ENCODE measurements around the gene FGFR3.

The FGFR3 gene

DNA sequence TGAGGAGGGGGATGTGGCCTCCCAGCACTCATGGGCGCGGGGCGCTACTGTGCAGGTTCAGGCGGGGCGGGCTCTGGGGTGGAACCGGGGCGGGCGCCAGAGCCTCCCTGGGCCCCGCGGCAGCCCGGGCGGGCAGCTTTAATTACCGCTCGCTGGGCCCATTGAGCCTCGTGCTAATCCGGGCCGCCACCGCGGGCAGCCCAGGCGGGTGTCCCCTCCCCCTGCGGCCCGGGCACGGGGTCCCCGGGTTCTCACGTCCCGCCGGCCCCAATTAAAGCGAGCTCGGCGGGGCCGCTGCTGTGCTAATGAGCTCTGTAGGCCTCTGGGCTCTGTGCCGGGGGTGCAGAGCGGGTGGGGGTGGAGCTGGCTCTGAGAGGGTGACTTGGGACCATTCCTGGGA, 22.8 kb upstream of the FGFR3 start:
- DNase-seq (ENCODE audit: low read depth in 3 of 3) = no peak

DNA sequence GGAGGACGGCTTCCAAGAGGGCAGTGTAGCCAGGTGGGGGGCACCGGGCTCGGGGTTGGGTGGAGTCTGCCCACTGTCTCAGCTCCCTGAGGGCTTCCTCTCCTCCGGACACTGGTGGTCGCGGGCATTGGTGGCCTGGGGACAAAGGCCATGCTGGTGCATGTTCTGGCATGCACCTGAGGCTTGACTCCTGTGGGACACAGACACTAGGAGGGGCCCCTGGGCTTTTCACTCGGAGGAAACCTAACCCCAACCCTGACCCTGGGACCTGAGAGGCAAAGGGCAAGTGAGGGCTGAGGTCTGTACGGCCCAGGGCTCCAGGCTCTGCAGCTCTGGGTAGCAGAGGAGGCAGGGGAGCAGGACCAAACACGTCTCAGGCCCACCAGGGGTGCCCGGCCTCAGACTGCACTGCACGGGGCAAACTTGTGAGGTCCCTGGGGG, 22.3 kb upstream of the FGFR3 start:
- no peak for DNase-seq (ENCODE audit: low read depth in 3 of 3)

DNA sequence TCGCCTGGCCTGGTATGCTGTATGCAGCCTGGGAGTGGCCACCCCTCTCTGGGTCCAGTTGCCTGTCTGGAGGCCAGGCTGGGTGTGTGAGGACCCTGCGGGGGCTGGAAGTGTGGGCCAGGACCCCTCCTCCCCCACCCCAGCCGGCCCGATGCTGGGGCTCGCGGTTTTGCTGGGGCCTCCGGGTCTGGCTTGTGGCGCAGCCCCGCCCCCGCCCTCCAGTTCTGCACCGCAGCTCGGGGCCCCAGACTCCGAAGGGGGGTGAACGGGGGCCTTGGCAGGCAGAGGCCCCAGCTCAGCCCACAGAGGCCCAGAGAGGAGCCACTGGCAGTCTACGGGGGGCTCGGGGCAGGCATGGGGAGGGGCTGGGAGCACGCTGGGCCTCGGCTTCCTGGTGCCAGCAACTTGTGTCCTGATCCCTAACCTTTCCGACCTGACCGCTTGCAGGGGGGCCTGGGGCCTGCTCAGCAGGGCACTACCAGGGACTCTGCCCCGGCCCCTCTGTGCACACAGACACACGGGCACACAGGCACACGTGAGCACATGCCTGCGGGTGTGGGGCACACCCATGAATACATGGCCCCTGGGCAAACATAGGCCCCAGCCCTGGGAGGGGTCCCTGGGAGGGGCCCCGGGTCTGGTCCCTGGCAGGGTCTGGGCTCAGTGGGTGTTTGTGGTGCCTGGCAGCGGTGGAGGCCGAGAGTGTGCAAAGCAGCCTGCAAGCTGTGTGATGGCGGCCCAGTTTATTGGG, 21.4 kb upstream of the FGFR3 start:
- no peak for DNase-seq (ENCODE audit: low read depth in 3 of 3)

DNA sequence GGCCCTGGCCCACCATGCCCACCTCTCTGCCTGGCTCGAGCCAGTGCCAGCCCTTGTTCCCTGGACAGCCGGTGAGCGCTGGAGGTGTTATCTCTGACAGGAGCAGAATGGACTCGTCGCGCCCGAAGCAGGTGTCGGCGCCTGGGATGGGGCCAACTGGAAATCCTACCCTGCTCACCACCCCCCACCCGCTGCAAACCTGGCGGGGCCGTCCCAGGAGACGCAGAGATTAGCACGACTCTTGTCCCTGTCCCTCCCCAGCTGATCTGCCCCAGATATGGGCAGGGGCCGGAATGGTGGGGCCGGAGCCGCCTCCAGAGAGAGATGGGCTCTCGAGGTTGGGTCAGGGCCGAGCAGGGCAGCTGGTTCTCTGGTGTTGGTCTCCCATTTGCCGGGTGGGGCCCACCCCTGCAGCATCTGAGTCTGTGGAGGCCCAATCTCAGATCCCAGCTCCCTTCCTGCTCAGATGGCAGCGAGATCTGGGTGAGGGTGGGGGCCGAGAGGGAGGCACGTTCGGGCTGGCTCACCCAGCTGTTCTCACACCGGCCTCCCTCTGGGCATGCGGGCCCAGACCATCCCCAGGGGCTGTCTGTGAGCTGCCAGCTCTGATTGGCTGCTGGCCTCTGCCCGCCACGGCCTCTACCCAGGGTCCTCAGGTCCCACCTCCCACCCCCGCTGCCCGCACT, 20.1 kb upstream of the FGFR3 start:
- no peak for DNase-seq (ENCODE audit: low read depth in 3 of 3)

DNA sequence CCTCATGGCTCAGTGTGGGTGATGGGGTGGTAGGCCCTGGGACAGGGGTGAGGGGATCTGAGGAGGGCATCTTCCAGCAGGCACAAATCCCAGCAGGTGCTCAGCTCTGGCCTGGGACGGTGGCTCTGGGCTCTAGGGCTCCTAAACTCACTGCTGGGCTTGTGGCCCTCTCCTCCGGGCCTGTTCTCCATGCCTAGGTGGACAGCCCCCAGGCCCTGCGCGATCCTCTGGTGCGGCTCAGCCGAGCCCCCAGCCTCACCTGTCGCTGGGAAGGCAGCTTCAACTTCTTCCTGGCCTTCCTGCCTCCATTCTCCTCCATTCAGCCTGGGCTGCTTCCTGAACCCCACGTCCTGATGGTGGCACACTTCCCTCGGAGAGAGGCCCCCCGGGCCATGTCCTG, 19.3 kb upstream of the FGFR3 start:
- DNase-seq (ENCODE audit: low read depth in 3 of 3) = no peak

DNA sequence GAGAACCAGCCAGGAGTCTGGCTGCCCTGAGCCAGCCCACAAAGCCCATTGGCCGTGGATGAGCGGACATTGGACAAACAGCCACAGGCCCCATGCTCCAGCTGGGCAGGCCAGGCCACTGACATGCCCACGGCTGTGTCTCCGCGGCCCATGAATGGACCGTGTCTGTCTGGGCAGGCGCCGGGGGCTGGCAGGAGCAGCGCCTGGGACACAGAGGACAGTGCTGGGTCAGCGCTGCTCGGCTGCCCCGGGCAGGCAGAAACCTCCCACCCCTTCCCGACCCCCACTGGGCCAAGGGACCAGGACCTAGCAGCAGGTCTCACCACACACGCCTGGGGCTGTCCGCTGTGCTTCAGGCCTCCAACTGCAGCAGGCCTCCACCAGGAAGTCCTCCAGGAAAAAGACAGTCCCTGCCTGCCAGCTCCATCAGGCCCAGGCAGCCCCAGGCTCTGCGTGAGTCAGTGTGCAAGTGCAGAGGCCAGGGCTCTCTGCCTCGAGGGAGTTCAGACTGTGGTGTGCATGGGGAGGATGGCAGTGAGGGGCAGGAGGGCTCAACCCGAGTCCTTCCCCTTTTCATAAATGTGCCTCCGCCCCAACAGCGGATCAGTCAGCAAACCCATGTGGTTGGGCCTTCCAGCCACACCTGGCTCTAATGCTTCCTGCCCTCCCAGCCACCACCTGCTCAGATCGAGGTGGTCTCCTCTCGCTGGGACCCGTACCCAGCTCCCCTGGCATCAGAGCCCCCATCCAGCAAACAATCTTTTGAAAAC, 17.2 kb upstream of the FGFR3 start:
- no peak for DNase-seq (ENCODE audit: low read depth in 3 of 3)

DNA sequence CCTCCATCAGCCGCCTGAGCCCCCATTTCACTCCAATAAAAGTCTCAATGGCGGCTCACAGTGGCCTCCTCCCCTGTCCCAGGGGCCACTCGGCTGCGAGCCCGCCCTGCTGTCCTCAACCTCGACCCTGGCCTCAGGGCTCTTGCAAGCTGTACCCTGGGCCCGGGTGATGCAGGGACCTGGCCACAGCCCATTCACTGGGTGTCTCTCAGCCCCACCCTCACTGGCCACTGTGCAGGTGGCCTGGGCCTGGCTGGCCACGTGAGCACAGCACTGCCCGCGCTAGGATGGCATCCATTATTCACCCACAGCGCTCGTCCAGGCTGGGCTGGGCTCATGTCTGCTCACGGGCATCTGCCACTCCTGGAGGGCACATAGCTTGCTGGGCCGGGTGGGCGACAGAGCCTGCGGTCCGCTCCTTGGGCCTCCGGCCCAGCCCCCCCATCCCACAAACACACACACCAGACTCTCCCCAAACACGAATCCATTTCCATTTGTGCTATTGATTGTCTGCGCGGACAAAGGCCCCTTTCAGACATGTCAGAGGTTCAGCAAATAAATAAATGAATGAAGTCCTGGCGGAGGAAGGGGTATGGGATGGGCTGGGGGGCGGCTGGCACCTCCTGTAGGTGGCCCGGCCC, 16.5 kb upstream of the FGFR3 start:
- no peak for DNase-seq (ENCODE audit: low read depth in 3 of 3)

DNA sequence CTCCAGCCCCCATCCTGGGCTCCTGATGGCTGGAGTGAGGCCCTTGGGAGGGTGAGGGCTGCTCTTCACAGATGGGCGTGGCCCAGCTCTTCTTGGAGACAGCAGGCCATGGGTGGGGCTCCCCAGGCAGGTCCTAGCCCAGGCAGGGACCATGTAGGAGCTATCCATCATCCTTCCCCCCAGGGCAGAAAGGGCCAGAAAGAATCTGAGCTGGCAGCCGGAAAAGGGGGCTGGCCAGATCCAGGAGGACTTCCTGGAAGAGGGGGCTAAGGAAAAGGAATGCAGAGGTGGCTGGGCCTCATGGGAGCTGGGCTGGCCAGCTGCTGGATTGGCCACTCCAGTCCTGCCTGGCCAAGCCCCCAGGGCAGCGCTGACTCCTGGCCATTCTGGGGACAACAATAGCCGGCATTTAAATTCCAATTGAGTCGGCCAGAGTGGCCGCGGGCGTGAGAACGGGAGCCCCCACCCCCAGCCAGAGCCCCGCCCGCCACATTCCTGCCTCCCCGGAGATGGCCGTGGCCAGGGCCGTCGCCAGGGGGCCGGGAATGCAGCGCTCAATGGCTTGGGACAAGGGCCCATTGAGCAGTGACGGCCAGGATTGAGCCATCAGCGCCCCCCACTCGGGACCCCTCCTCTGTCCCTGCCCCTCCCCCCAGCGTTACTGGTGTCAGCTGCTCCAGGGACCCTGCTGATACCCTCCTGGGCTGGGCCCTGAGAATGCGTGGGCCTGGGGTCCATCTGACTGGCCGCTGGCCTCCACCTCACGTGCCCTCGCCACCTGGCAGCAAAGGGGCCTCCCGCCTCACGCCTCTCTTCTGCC, 15.1 kb upstream of the FGFR3 start:
- DNase-seq (ENCODE audit: low read depth in 3 of 3) = no peak

DNA sequence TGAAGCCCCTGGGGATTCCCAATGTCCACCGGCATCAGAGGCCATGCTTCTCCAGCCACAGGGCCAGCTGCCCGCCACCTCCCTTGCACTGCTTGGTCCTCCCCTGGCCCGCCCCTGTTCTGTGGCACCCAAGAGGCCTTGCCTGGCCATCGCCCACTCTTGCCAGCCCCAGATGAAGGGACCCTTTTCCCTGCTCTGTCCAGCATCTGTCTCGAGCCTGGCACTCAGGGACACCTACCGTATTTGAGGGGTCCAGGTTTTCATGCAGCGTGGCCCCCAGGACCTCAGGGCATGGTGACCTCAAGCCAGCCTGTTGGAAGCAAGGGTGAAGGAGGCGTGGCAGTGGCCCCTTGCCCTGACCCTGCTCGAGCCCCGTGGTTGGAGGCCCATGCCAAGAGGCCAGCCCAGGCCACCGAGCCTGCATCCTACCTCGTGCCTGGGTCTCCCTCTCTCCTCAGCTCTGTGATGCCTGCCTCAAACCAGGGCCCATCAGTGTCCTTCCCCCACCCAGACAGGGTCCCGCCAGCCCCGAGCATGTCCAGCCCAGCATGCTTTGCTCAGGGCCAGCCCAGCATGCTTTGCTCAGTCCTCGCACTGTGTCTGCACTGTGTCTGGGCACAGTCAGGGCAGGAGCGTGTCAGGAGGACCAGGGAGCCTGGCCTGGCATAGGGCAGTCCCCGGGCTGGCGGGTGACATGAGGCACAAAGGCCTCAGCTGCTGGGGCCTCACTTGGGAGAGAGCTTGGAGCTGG, 14.3 kb upstream of the FGFR3 start:
- DNase-seq (ENCODE audit: low read depth in 3 of 3) = no peak

DNA sequence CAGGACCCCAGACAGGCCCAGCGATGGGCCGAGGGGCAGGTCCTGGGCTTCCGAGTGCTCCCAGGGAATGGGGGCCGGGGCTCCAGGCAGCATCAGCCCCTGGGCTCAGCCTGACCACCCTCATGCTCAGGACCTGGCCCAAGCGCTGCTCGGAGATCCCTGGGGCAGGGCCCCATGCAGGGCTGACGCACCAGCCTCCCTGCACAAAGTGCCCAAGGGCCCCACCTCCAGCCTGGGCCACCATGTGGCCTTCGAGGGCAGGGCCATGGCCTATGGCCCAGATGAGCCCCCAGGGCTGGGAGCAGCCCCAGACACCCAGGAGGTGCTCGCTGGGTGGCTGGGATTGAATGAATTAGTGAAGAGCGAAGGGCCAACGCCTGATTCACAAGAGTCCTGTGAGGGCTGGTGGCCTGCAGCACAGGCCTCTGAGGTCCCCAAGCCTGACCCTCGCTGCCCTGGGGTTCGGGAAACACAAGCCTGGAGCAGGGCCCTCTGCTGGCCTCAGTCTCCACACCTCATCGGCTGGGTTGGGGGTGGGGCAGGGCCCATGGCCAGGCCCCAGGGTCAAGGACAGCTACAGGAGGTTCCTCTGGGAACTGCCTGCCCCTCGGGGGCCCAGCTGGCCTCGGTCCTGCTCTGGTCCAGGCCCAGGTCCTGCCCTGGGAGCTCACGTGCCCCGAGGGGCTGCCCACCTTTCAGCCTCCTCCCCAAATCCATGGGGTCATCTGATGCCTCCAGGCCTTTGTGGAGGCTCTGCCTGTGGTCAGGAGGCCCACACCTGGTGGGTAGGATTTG, 13.3 kb upstream of the FGFR3 start:
- no peak for DNase-seq (ENCODE audit: low read depth in 3 of 3)

DNA sequence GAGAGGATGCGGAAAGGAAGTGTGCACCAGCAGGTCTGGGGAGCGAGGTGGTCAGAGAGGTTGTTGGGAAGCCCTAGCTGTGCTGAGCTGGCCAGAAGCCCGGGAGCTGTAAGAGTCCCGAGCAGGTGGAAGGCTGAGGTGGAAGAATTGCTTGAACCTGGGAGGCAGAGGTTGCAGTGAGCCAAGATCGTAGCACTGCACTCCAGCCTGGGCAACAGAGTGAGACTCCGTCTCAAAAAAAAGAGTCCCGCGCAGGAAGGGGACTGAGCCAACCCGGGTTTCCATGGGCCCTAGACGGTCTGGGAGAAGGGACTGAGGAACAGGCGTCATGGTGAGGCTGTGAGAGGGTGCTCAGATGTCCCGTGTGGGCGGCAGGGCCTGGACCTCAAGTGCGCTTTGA, 12.7 kb upstream of the FGFR3 start:
- no peak for DNase-seq (ENCODE audit: low read depth in 3 of 3)

DNA sequence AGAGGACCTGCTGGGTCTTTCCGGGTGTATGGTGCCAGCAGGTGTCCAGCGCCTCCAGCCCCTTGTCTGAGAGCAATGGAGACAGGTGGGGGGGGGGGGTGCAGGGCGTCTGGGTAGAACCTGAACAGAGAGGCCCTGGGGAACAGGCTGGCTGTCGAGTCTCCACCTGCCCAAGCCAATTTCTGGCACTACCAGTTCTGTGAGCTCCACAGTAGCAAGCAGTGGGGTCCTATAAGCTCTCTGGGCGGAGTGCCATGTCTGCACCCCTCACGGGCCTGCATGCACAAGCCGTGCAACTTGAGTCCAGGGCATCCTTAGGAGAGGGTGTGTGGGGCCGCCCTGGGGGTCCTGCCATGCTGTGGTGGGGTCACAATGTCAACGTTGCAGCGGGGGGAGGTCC, 10.1 kb upstream of the FGFR3 start:
- DNase-seq (ENCODE audit: low read depth in 3 of 3) = no peak

DNA sequence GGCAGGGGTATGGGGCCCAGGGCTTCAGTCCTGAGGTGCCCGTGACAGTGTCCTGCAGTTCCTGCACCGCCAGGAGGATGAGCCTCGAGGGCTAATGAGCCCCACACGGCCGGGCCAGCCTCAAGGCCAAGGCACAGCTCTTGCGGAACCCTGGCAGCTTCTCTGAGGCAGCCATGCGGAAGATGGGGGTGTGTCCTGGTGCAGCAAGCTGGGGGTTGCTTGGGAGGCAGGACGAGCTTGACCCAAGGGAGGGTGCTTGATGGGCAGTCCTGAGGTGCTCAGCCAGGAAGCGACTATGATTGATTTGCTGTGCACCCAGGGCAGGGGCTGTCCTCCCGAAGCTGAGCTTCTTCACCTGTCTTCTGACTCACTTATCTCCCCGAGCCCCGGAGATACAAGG, 9.1 kb upstream of the FGFR3 start:
- no peak for DNase-seq (ENCODE audit: low read depth in 3 of 3)

DNA sequence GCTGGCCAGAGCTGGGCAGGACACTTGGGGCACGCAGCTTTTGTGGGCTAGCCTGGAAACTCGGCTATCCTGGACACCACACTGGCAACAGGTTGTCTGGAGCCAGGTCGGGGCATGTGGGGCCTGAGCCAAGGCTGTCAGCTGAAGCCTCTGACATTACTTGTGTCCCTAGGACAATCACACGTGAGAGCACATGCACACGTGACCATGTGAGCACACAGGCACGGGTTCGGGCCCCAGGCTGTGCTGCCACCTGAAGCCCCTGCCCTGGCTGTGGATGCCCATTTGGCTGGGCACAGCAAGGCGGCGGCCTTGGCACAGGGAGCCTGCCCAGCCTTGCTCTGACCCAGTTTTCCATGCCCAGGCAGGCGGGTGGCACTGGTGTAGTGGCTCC, 8.7 kb upstream of the FGFR3 start:
- DNase-seq (ENCODE audit: low read depth in 3 of 3) = no peak

DNA sequence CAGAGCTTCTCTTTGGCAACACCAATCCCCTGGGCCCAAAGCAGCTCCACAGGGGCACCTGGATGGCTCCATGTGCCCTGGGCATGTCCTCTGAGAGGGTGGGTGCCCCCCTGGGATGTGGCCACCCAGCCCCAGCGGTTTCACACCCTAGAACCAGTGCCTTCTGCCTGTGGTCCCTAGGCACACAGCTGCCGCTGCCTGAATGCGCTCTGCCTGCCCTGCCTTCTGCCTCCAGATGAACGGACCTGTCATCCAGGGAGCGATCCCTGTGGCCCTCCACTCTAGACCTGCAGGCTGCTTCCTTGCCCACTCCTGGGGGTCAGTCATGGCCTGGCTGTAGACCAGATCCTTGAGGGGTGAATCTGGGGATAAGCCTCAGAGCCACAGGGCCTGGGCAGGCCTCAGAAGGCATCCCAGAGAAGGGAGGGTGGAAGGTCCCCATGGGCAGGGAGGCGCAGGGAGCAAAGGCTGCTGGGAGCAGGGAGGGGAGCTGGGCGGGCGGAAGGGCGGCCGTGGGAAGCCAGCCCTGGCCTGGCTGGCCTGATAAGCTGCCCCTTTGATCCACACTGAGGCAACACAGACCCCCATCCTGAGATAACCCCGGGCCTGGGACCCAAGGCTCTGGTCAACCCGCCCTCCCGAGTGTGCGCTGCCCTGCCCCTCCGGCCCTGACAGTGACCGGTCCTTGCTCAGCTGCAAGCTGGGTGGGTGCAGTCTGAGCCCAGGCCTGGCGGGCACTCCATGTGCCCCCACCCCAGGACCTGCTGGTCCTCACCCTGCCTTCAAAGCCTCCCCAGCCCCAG, 8.1 kb upstream of the FGFR3 start:
- DNase-seq (ENCODE audit: low read depth in 3 of 3) = no peak

DNA sequence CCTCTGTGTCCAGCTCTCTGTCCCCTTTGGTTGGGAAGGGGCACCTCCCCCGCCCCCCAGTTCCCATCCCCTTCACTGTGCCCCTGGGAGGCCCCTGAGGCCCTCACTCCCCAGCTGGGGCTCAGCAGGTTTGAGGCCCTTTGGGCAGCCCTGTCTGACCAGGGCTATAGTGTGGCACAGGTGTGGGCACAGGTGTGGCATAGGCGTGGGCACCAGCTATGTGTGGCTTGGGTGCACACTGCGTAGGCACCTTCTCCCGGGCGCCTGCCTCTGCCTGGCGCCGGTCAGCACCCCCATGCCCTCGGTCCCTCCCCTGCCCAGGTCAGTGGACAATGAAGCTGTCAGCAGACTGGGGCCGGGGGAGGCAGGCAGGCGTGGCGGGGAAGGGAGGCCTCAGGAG, 7.5 kb upstream of the FGFR3 start:
- DNase-seq (ENCODE audit: low read depth in 3 of 3) = no peak

DNA sequence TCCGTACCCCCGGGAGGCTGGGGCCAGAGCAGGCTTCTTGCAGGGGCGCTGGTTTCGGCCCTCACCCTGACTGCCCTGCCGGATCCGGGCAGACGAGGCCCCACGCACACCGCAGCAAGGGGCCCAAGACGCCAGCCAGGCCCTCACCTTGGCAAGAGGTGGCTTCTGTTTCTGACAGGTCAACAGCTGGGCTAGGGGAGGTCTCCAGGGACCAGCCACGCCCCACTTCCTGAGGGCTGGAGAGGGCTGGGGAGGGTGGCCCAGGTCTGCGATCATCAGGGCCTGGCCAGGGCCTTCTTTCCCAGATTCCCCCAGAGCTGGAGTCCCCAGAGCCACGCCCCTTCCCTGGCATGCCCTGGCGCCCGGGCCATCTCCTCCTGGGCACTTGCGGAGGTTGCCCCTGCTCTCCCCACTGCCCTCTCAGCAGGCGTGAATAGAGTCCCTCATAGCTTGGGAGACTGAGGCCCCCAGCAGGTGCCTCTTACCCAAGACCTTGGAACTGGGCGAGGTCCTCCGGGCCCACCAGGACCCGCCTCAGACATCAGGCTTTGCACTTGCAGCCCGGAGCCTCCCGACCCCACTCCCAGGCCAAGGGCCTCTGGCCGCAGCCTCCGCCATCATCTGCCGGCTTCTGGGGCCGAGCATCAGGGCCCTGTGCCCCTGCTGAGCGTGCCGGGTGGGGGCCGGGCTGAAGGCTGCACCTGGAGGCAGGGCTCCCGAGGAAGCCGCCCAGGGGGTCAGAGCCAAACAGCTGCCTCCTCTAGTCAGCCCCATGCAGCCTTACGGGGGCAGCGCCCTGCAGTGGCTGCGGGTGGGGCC, 6.3 kb upstream of the FGFR3 start:
- DNase-seq (ENCODE audit: low read depth in 3 of 3) = no peak

DNA sequence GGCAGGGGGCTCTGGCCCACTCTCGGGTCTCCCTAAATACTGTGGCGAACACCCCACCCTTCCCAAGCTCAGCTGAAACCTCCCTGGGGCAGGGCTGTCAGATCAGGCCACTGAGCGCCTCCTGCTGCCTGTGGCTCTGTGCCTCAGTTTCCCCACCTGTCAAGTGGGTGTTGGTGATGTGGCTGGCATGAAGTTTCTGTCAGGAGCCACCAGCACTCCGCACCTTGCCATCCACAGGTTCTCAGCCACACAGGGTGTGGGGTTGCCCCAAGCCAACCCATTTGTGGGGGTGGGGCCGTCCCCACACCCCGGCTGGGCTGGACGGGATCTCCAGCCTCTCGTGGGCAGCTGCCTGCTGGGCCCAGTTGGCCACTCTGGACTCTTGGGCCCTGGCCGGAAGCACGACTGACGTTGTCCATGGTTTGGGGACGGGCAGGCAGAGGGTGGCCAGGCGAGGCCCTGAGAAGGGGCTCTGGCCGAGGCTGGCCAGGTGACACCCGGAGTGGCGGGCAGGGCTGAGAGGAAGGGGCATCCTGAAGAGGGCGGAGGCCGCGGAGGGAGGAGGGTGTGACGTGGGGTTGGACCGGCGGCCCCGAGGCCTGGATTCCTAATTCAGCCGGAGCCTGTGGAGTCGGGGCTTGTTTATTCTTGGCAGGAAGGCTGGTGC, 5.5 kb upstream of the FGFR3 start:
- DNase-seq (ENCODE audit: low read depth in 3 of 3) = no peak
